Embryonic facial prominence (tissue), 1 donor: ENCODE results near the gene NTM.

ENCODE experiments used
- DNase-seq: peaks from one replicate; pipeline ENCODE4 v3.0.0-alpha.2; 2016; ENCODE audit errors: extremely low spot score

NTM gene

DNA sequence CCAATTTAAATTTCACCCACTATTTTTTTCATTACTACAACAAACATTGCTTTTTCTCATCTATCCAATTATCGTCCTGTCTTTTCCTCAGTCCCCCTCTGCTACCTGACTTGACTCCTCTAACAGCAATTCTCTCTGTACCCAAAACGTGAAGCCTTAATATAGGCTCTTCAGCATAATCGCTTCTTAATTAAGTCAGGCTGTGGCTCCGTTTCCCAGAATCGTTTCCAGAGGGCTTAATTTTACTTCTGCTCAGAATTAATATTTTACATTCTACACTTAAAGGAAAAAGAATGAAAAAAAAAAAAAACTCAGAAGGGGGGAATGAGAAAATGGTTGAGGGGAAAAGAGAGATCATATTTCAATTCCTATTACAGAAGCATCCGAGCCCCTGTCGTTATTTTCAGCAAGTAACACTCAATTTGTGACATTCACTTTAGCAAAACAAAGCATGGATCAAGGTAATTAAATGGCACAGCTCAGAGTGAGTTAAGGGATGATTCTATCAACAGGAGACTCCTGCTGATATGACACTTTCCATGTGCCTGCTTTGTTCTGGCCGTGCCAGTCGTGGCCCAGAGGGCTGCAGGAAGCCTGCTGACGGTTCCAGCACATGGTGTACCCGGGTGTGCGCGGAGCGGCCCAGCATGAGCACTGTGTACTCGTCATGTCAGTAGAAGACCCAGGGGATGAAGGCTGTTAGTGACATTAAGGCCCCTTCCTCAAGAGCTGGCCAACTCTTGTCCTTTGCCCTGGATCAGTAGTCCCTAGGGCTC, 272.5 kb downstream of the NTM start:
- DNase-seq: no peak

DNA sequence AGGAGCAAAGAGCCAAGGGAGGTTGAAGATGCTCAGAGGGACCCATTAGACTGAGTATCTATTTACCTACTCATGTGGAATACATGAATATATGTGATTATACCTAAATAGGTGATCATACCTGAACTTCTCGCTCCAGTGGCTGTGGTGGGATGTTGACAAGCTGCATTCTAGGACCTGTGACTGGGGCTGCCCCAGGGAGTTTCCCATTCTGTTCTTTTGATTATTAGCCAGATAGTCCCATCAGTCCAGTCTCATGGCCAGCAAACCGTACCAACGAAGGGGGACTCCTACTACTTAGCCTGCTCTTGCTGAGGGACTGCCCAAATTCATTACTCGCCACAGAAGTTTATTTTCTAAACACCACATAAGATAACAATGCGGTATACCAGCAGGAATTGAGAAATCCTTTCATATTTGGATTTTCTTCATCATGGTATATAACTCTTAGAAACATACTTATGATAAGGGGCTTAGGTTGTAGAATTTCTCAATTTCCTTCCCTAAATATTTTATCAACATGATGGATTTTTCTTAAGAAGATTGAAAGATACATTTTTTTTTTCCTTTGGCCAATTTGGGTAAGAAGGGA, 273.9 kb downstream of the NTM start:
- DNase-seq: no peak

DNA sequence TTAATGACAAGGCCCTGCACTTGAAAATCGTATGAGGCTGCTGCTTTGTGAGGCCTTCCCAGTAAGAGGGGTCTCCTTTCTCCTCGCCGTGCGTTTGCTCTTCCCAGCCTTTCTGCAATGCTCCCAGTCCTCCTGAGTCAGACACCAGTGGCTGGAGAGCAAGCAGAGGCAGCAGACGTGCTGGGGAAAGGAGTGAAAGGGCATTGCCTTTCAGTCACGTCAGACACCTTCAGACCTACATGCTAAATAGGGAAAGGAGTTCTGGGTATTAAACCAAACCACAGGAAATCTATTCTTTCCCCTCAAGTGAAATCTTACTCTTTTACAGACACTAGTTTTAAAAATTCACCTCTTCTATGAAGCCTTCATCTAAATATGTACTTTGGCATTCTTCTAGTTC, 274.8 kb downstream of the NTM start:
- no peak for DNase-seq

DNA sequence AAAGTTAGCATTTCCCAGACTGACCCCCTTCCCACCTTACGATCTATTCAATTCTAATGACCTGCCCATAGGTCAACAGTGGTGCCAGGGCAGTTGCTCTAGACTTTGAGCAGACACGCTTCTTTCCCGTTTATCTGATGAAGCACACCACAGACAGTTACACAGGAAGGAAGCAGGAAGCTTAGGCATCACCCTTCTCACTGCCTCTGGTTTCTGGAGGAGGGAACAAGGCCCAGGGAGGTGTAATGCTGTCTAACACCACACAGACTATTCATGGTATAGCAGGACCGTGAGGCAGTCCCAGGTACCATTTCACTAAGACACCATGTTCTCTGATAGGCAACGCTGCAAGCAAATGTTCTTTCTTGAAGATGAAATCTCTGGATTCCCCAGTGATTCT, 279.4 kb downstream of the NTM start:
- DNase-seq: no peak

DNA sequence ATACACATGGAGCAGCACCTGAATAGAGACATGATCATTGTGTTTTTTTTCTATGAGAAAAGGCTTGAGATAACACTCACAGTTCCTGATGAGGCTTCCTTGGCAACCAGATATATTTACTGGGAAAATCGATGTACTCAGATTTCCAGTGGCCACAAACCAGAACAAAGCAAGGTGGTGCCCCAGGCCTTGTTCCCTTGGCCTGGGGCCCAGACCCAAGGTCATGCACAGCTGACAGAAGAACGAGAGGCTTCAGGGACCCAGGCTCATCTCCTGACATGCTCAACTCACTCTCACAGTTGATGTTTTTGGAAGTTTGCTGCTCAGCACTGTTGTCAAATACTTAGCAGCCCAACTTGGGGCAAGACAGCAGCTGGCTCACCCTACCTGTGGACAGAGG, 281.8 kb downstream of the NTM start:
- no peak for DNase-seq

DNA sequence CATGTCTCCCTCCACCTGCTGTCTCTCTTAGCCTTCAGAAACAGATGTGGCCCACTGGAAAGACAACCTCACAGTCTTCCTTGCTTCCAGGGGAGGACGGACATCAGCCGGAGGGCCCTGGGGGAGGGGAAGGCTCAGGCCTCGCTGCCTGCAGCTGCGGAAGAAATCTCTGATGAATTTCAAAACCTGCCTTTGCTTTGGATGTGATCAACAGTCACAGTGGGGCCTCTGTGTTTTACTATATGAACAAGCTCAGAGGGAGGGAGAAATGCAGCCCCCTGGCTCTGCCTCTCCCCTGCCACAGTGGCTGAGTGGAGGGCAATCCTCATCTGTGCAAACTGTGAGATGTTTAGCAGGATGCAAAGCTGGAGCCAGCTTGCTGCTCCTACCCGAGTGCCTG, 282.8 kb downstream of the NTM start:
- DNase-seq: no peak

DNA sequence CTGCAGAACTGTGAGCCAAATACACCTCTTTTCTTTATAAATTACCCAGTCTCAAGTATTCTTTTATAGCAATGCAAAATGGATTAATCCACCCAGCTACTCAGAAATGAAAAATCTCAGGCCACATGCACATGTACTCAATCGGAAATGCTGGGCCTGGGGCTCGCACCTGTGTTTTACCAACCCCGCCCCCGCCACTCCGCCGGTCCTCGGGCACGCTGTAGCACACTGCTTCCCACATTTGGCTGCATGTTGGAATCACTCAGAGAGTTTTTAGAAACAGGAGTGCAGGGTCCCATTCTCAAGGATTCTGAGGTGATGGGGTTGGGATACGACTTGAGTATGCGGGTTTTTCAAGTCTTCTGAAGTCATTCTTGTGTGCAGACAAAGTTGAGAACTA, 284.4 kb downstream of the NTM start:
- no peak for DNase-seq

DNA sequence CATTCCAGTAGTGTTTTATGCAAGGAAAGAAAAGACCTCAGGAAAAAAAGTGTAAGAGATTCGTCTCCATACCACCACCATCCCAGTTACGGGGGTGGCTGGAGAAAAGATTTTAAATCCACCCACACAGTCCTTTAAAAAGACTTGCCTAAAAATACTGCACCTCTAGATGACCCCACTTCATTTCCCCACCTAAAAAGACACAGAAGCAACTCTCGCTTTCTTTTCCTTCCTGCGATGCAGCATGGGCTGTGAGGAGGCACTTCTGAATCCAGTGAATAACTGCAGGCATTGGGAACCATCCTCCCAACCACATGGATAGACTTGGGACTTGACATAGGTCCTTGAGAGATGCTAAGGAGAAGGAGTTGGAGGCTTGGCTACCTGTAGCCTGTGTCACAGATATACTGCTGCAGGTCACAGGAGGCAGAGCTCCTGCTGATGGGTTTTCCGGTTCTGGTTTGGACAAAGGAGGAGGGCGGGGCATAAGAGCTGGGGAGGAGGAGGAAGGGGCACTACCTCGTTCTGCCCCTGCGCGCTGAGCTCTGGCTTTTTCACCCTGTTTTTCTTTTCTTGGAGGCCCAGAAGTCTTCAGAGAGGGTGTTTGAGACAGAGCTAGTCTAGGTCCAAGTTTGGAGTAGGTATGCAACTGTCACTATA, 285.9 kb downstream of the NTM start:
- DNase-seq: no peak

DNA sequence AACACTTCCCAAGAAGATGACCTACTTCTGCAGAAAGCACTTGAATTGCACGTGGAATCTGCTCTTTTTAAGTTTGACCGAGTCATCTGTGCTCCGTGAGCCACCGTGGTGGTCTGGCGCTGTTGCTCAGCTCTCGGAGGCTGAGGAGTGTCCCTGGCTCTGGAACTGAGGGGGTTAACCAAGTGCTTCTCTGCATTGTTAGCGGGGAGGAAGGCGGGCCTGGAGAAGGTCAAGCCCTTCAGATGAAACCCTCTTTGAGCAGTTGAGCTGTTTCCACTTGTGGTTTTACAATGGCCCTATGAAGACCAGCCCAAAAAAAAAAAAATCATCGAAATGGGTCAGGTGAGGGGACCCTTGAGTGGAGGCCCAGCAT, 286.4 kb downstream of the NTM start:
- no peak for DNase-seq

DNA sequence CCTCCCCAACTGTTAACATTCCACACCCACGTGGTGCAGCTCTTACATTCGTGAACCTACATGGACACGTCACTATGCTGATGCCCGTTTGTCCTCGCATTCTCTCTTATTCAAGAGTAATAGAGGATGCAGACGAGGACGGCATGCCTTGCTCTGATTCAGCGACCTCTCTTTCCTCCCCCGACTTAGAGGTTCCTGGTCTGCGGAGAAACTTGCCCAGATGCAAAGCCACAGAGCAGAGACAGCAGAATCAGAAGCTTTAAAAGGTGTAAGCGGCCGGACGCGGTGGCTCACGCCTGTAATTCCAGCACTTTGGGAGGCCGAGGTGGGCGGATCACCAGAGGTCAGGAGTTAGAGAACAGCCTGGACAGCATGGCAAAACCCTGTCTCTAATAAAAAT, 288.0 kb downstream of the NTM start:
- no peak for DNase-seq

DNA sequence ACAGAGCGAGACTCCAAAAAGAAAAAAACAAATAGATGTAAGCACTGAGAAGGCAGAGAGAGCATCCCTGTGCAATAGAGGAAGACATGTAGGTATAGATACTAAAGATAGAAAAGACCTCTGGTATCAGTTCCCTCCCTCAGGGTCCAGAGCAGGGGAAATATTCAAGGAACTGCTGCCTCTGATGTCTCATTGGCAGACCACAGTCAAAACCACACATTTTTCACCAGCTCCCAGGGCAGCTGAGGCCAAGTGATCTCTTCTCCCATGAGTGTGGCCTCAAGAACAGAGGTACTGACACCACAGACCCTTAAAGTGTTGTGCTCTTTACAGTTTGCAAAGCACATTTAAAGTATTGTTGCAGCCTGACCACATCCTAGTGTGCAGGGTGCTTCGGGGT, 288.5 kb downstream of the NTM start:
- no peak for DNase-seq

DNA sequence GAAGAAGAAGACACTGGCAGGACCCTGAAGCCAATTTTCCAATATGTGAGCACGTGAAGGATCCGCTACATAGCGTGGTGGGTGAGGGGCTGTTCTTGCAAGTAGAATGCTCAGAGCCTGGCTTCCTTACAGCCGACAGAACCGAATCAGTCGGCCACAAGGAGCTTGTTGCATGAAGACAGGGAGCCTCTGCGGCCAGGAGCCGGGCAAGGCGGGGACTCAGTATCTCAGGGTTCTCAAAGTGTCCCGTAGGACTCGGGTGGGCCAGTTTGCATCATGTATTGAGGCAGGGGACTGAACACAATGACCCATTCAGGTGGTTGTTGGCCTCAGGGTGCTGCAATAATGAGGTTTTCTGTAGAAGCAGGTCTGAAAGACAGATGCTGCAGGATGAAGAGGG, 289.5 kb downstream of the NTM start:
- no peak for DNase-seq

DNA sequence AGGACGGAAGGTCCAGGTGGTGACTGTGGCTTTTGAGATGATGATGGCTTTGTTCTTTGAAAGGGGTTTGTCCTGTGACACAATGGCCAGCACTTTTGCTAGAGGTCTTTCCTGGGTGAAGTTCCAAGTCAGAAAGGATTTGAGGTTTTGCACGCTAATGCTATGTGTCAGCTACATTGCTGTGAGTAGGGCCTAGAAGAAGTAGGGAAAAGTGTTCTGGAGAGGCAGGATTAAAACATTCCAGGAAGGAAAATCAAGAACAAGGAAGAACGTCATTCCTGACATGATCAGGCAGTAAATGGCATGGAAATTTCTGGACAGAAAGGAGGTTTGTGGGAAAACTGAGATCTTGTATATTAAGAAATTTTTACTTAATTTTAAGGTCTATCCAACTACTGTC, 290.7 kb downstream of the NTM start:
- DNase-seq: no peak

DNA sequence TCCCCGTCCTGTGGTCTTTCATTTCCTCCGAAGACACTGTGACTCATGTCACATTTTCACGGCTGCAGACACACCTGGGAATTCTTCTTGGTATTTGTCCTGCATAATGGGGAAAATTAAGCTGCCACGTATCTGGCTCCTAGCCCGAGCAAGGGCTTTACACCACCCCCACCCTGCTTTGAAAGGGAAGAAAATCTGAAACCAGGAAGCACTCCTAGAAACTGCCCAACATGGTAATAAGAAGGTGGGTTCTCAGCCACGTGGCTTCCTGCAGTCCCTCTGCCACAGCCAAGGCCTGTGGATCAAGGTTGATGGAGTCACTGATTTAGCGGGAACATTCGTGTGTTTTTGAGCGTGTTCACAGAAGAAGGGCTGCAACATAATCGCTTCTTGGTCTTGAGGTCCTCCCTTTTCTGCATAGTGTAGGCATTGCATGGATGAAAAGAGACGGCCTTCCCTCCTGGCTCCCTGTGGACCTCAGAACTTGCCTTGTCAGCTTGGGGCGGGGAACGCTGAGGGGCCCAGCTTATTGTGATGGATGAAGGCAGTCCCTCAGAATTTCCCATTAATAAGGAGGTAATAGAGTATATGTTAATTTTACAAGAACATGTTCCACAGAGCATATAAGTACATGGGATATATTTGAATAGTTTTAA, 292.0 kb downstream of the NTM start:
- no peak for DNase-seq

DNA sequence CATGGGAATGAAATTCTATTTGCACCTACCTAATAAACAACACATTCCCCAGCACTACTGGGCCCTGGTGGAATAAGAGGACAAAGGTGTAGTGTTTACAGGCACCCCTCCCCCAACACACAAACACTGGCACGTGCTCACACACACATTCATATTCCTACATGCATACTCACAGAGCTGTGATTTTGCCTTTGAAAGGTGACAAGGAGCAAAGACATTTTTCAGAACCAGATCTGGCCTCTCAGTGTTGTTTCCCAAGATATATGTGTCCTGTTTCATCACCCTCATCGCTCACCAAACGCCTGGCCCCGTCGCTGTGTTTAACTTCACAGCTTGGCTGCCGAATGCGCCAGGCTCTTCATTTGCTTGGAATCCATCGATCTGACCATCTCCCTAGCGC, 292.6 kb downstream of the NTM start:
- DNase-seq: no peak

DNA sequence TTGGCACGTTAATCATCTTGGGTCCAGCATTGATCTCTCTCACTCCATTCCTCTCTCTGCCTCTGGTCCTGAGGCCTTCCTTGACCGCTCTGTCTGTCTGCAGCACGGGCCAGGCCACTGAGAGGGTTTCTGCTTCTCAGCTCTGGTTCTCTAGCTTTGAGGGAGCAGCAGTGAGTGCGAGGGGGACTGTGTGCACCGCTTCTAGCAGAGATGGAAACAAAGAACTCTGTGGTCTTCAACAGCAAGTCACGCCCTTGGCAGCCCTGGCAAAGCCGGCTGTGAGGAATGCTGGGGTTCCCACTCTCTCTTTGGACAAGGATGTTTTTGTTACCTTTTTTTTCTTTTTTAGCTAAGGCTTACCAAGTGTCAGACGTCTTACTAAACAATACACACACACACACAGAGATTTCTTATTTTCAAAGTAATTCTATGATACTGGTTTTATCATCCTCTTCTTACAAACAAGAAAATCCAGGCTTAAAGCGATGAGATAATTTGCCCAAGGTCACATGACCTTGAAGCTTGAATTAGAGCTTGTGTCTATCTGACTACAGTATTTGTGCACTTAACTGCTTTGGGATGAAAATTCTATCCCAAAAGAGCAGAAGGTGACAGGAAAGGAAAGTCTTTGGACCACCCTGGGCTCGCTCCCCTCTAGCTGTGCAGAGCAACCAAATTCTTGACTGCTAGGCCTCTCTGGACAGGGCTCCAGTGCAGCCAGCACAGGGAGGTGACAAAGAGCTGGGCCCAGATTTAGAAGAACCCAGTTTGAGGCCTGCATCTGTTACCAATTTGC, 293.2 kb downstream of the NTM start:
- no peak for DNase-seq

DNA sequence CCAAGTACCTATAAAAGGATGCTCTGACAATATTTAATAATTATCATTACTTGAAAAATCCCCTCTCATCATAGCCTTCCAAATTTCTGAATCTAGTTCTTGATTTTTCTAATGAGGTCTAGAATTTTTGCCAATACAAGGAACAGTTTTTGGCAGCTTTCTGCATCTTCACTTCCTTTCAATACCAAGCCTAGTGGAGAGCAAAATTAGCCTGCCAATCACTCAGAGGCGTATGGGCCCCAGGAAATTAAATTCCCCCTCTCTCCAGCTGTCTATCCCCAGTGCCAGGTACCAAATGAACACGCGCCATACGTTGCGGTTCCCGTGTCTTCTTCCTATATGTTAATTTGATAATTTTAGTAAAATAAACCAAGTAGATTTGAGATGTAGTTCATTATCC, 293.9 kb downstream of the NTM start:
- DNase-seq: no peak

DNA sequence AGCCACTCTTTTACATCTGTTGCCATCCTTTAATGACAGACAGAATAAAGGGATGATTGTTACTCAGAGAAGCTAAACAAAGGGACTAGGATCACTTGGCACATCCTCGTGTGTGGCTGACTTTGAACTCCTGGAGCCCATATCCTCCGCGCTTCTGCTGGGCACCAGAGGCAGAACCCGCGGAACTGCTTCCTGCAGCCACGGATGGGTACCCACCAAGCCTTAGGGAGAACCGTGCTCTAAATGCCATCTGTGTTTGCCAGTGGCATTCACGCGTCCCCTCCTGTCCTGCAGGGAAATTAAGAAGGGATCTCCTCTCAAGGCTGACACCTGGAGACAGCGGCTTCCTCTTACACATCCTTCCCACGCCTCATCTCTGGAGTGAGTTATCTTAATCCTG, 294.4 kb downstream of the NTM start:
- DNase-seq: no peak

DNA sequence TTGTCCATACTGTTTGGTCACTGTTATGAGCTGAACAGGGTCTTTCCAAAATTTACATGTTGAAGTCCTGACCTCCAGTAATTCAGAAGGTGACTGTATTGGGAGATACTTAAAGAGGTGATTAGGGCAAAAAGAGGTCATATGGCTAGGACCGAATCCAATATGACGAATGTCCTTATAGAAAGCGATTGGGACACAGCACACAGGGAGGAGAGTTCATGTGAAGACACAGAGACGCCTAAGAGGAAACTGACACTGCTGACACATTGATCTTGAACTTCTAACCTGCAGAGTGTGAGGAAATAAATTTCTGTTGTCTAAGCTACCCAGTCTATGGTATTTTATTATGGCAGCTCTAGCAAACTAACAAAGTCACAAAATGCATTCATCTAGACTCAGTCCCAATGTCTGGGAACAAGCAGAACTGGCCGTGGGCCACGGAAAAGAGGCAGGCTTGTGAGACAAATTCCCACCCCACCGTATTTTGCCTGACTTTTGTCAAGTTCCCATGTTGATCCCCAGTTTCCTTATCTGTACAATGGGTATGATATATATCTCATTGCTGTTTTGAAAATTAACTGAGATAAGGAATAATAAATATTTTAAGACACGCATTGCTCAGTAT, 295.0 kb downstream of the NTM start:
- DNase-seq: no peak

DNA sequence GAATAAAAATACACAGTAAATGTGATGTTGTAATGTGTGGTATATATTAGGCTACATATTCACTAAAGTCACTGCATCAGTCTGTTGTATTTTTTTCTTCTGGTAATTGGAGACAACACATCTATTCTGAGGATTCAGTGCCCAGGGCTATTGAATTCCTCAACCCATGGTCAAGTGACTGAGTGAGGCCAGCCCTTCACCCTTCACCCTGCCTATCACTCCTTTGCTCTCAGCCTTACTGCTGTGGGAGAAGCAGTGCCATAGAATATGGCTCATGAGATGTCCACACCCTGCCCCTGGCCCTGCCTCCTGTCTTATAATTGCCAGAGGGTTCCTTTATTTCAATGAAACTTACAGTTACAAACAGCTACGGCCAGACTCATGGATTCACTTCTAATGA, 295.6 kb downstream of the NTM start:
- DNase-seq: no peak

DNA sequence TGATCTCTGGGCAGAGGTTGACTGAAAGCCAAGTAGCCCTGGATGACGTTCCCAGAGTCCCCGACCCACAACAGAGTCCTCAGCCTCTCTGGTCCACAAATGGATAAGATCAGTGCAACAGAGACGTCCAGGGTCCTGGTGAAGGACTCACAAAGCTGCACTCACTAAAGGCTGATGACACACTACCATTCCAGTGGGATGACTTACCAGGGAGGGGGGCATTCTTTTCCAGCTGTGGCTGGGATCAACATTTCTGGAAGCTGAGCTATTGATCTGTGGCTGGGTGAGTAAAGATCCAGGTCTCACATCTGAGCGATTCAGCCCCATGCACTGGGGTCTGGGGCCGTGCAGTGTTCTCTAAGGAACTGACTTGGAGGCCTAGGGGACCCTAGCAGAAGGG, 296.2 kb downstream of the NTM start:
- DNase-seq: no peak

DNA sequence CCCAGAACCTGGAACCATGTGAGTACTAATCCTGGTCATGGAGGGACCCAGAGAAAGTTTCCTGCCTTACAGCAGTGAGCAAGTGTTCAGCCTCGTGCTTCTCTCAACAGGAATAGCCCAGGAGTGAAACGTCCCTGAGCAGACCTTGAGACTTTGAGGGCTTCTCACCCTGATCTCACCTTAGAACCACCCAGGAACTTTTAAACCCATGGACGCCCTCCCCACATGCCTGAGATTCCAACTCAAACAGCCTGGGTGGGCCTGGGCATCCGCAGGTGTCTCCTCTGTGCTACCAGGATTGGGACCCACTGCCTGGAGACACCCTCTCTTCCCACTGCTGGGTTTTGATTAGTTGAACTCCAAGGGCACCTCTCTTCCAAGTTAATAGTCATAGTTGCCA, 297.2 kb downstream of the NTM start:
- DNase-seq: no peak
